Measurements from ENCODE around the gene CELSR3.

DNA sequence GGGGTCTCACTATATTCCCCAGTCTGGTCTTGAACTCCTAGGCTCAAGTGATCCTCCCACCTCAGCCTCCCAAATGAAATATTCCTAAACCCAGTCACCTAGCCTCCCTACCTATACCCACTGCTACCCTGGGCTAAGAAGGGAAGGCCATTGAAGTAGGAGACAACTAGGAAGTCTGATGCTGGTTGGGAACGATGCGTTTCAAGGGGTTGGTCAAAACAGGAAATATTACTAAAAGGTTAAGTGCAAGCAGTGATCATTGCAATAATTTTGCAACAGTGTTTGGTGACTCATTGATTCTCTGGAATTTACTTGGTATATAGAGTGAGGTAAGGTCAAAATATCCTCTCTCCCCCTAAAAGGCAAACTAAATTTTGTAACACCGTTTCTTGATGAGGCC, 48.6 kb downstream of the CELSR3 start:
- TF ChIP-seq SP1 (IDR thresholded peaks at IDR 0.05) (no peak), FOXM1 (IDR thresholded peaks at IDR 0.05; ENCODE audit: borderline replicate concordance) (no peak), ELF4 (IDR thresholded peaks at IDR 0.05) (no peak), SUZ12 (IDR thresholded peaks at IDR 0.05) (no peak), TARDBP (IDR thresholded peaks at IDR 0.05) (no peak)

Measured in HEK293T (cell line).